ENCODE data around the gene RTP1. TPM values are rescaled to one million over a fixed set of nuclear protein-coding genes. Genes with fewer than 3 reads are reported as not detected.

RTP1 gene
- total RNA-seq, 2 experiments from 2014 or later: not detected

GRCh38 chr3:187247398-187247797 lies 50.1 kb downstream of the RTP1 start:
- Mint-ChIP-seq H3K4me3 (no peak overlapping the region), H3K4me1 (ENCODE audit: low read depth) (peaks cover 5% of the 10 kb centered on the region), H3K27ac (no peak overlapping the region), H3K9me3 (ENCODE audit: insufficient read depth) (no peaks in the 10 kb centered on the region), H3K27me3 (ENCODE audit: low read depth) (peaks cover 2% of the 10 kb centered on the region), H3K36me3 (ENCODE audit: low read depth) (no peaks in the 10 kb centered on the region)
- no peak for ATAC-seq
- CTCF ChIA-PET: no interaction called here
- POLR2A ChIA-PET: no interaction called here
- no peak for DNase-seq

Other genes with a start within 250 kb of the RTP1 start
- gene RPL39L, start 58.0 kb upstream of the RTP1 start, total RNA-seq: 10 to 100 TPM; 21.1 to 23.5 TPM
- gene MASP1, start 94.3 kb downstream of the RTP1 start, total RNA-seq: not detected
- 10 to 100 TPM; 12.9 to 14.8 TPM for gene RTP4, start 170.9 kb downstream of the RTP1 start, total RNA-seq

Measured in activated CD8-positive, alpha-beta T cell treated with anti-CD3 and anti-CD28 coated beads, Interleukin-2, amount 10 ng/mL, durations not matched to agents 7 days and 5 days (primary cell).